ENCODE data around the gene OGA.

OGA gene

GRCh38 chr10:101768791-101769170 lies 49.5 kb downstream of the OGA start:
- Mint-ChIP-seq H3K9me3 (no peaks in the 10 kb centered on the region), H3K27me3 (ENCODE audit: low read depth) (peaks cover 66% of the 10 kb centered on the region), H3K27ac (no peak overlapping the region), H3K4me3 (no peak overlapping the region), H3K36me3 (ENCODE audit: low read depth) (no peaks in the 10 kb centered on the region), H3K4me1 (ENCODE audit: low read depth) (no peaks in the 10 kb centered on the region)

DNA sequence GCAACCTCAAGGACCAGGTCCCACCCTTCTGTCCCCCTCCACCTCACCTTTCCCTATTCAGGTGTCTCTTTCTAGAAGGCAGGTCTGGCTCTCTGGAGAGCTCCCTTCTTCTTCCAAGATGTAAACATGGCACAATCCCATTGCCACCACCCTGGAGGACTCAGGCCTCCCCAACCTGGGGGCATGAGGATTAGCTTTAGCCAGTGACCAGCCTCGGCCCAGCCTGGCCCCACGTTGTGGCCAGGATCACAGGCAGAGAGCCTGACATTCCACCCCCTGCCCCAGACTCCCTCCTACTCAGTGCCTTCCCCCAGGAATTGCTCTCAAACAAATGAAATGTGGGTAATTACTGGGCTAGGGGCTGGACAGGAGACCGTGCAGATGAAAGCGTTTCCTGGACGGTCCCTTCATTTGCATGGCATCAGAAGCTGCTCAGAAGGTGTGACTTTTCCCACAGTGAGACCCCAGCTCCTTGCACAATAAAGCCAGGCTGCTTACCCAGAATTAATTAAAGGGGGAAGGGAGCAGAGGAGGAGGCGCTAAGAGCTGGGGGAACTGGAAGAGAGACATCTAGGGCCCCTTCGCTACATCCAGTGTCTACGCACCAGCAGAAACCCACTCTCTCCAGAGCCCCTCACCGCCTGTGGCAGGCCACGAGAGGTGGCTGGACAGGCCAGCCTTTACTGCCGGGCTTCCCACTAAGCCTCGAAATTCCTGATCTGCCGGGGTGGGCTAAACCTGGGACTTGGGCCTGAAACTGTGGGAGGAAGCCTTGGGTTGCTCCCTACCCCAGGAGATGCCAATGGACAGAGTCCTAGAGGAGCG lies 50.1 kb downstream of the OGA start:
- no peaks in the 10 kb centered on the region for H3K9me3 Mint-ChIP-seq
- H3K27me3 Mint-ChIP-seq (ENCODE audit: low read depth) = peaks cover 61% of the 10 kb centered on the region
- no peaks in the 10 kb centered on the region for H3K36me3 Mint-ChIP-seq (ENCODE audit: low read depth)
- no peak overlapping the region for H3K27ac Mint-ChIP-seq
- H3K4me1 Mint-ChIP-seq (ENCODE audit: low read depth) = no peaks in the 10 kb centered on the region
- H3K4me3 Mint-ChIP-seq = no peak overlapping the region

DNA sequence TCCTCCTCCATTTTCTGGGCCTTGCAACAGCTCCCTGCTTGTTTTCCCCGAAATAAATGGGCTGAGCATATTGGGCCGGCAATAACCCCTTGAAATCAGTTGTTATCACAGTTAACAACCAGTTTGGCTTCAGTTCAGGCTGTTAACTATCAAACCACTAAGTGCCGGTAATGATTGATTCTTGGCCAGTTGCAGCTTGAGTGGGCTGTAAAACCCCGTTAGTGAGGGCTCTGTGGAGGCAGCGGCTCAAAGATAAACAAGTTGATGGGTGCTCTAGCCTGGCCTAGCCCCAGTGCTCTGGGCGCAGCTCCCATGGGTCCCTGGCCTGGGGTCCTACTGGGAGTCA lies 50.7 kb downstream of the OGA start:
- H3K27me3 Mint-ChIP-seq (ENCODE audit: low read depth) = peaks cover 55% of the 10 kb centered on the region
- no peaks in the 10 kb centered on the region for H3K36me3 Mint-ChIP-seq (ENCODE audit: low read depth)
- no peak overlapping the region for H3K27ac Mint-ChIP-seq
- H3K4me3 Mint-ChIP-seq = no peak overlapping the region
- no peaks in the 10 kb centered on the region for H3K4me1 Mint-ChIP-seq (ENCODE audit: low read depth)
- no peaks in the 10 kb centered on the region for H3K9me3 Mint-ChIP-seq

GRCh38 chr10:101766753-101767599 lies 51.3 kb downstream of the OGA start:
- Mint-ChIP-seq H3K4me1 (ENCODE audit: low read depth) (no peaks in the 10 kb centered on the region), H3K36me3 (ENCODE audit: low read depth) (no peaks in the 10 kb centered on the region), H3K27me3 (ENCODE audit: low read depth) (peaks cover 49% of the 10 kb centered on the region), H3K4me3 (no peak overlapping the region), H3K27ac (no peak overlapping the region), H3K9me3 (no peaks in the 10 kb centered on the region)

GRCh38 chr10:101766306-101766705 lies 51.9 kb downstream of the OGA start:
- Mint-ChIP-seq H3K4me3 (no peak overlapping the region), H3K27me3 (ENCODE audit: low read depth) (peaks cover 43% of the 10 kb centered on the region), H3K36me3 (ENCODE audit: low read depth) (no peaks in the 10 kb centered on the region), H3K4me1 (ENCODE audit: low read depth) (no peaks in the 10 kb centered on the region), H3K27ac (no peak overlapping the region), H3K9me3 (no peaks in the 10 kb centered on the region)

GRCh38 chr10:101763141-101763846 lies 55.0 kb downstream of the OGA start:
- peaks cover 31% of the 10 kb centered on the region for H3K27me3 Mint-ChIP-seq (ENCODE audit: low read depth)
- H3K27ac Mint-ChIP-seq = no peak overlapping the region
- no peaks in the 10 kb centered on the region for H3K4me1 Mint-ChIP-seq (ENCODE audit: low read depth)
- no peaks in the 10 kb centered on the region for H3K36me3 Mint-ChIP-seq (ENCODE audit: low read depth)
- no peak overlapping the region for H3K4me3 Mint-ChIP-seq
- H3K9me3 Mint-ChIP-seq = no peaks in the 10 kb centered on the region

GRCh38 chr10:101762736-101763135 lies 55.5 kb downstream of the OGA start:
- Mint-ChIP-seq H3K4me1 (ENCODE audit: low read depth) (no peaks in the 10 kb centered on the region), H3K27me3 (ENCODE audit: low read depth) (peaks cover 27% of the 10 kb centered on the region), H3K9me3 (no peaks in the 10 kb centered on the region), H3K36me3 (ENCODE audit: low read depth) (no peaks in the 10 kb centered on the region), H3K4me3 (no peak overlapping the region), H3K27ac (no peak overlapping the region)

- Mint-ChIP-seq H3K4me1 (ENCODE audit: low read depth) (no peaks in the 10 kb centered on the region), H3K27me3 (ENCODE audit: low read depth) (peaks cover 17% of the 10 kb centered on the region), H3K27ac (no peak overlapping the region), H3K9me3 (no peaks in the 10 kb centered on the region), H3K4me3 (no peak overlapping the region), H3K36me3 (ENCODE audit: low read depth) (no peaks in the 10 kb centered on the region)
These were observed 57.0 kb downstream of the OGA start for GRCh38 chr10:101761226-101761625.

DNA sequence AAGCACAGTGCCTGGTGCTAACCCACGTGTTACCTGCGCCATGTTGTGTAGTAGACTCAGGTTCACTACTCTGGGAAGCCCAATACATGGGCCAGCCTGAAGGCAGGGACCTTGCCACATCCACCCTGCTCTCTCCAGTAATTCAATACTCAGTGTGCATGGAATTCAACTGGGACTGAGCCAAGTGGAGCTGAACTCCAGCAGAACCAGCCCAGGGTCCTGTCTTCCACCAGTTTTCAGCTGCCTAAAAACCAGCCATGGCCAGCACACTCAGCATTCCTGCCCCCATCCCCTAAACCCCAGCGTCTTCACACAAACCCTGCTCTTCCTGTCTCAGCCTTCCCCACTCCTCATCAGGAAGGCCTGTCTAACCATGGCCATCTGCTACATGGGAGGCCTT lies 57.7 kb downstream of the OGA start:
- no peak overlapping the region for H3K27ac Mint-ChIP-seq
- peaks cover 12% of the 10 kb centered on the region for H3K27me3 Mint-ChIP-seq (ENCODE audit: low read depth)
- no peak overlapping the region for H3K4me3 Mint-ChIP-seq
- H3K36me3 Mint-ChIP-seq (ENCODE audit: low read depth) = no peaks in the 10 kb centered on the region
- no peaks in the 10 kb centered on the region for H3K4me1 Mint-ChIP-seq (ENCODE audit: low read depth)
- no peaks in the 10 kb centered on the region for H3K9me3 Mint-ChIP-seq

DNA sequence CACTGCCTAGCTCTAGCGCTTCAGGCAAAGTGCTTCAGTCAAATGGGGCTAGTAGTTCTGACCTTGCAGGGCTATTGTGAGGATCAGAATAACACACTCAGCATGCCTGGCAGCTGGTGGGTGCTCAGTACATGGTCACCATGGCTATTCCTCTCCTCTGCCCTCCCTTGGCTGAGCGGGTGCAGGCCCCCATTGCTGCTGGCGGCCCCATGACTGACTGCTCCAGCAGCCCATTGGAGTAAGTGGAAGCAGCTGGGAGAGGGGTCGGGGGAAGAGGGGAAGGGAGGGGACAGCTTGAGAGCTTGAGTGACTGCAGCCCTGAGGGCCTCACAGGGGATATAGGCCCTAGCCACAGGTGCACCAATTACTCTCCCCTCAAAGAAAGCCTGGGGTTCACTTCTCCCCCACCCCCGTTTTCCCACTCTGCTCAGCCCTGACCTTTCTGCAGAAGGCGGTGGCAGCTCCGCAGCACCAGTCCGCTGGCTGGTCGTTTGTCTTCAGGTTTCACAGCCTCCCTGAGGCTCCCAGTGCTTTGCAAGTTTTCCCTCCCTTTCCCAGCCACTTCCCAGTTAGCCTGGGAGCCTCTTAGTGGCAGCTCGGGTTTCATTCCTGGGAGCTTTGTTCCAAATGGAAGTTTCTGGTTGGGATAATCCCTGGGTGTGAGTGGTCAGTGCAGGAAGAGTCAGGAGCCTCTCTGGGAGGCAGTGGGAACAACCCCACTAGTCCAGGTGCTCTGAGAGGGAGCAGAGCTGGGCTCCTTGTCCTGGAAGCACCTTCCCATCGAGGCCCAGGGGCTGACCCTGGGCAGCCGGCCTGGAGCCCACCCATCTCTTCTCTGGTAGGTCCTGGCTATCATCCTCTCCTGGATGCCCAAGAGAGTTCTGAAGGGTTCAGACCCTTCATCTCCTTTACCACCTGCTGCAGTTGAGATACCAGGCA lies 58.7 kb downstream of the OGA start:
- Mint-ChIP-seq H3K4me1 (ENCODE audit: low read depth) (no peaks in the 10 kb centered on the region), H3K27ac (no peak overlapping the region), H3K4me3 (no peak overlapping the region), H3K27me3 (ENCODE audit: low read depth) (peaks cover 5% of the 10 kb centered on the region), H3K36me3 (ENCODE audit: low read depth) (no peaks in the 10 kb centered on the region), H3K9me3 (no peaks in the 10 kb centered on the region)

- Mint-ChIP-seq H3K36me3 (ENCODE audit: low read depth) (no peaks in the 10 kb centered on the region), H3K4me3 (no peak overlapping the region), H3K9me3 (no peaks in the 10 kb centered on the region), H3K27ac (no peak overlapping the region), H3K4me1 (ENCODE audit: low read depth) (no peaks in the 10 kb centered on the region), H3K27me3 (ENCODE audit: low read depth) (peaks cover 8% of the 10 kb centered on the region)
These were observed 59.4 kb downstream of the OGA start for GRCh38 chr10:101758858-101759257.

DNA sequence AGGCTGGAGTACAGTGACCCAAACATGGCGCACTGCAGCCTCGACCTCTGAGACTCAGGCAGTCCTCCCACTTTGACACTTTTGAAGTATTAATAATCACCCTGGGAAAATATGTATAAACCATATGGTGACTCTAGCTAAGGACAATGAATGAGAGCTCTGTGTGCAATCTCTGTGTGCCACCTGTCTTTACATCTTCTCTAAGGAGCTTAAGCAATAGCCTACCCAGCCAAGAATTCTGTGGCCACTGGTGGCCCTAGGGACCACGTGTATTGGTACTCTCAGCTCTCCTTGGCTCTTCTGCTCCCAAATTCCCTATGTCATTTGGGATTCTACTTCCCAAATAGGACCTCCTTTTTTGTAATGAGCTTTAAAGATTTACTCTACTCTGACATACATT lies 66.0 kb downstream of the OGA start:
- Mint-ChIP-seq H3K4me3 (no peak overlapping the region), H3K9me3 (no peaks in the 10 kb centered on the region), H3K27ac (no peak overlapping the region), H3K27me3 (ENCODE audit: low read depth) (peaks cover 23% of the 10 kb centered on the region), H3K36me3 (ENCODE audit: low read depth) (no peaks in the 10 kb centered on the region), H3K4me1 (ENCODE audit: low read depth) (no peaks in the 10 kb centered on the region)

- Mint-ChIP-seq H3K4me3 (no peak overlapping the region), H3K27me3 (ENCODE audit: low read depth) (peaks cover 31% of the 10 kb centered on the region), H3K27ac (no peak overlapping the region), H3K4me1 (ENCODE audit: low read depth) (no peaks in the 10 kb centered on the region), H3K36me3 (ENCODE audit: low read depth) (no peaks in the 10 kb centered on the region), H3K9me3 (no peaks in the 10 kb centered on the region)
These were observed 68.9 kb downstream of the OGA start for GRCh38 chr10:101749047-101750016.

Measured in T-helper 1 cell treated with Interleukin-12 subunit alpha and Interleukin-12 subunit beta and Interleukin-4 antibody, amounts not matched to agents 30 μg/mL and 1 μg/mL, for 36 hours (primary cell).